ENCODE measurements around the gene OSBP.
"Not testable (repeated sequence)": the region's sequence is repeated elsewhere in the genome, so short reads cannot be mapped to it uniquely, and the experiment has no call there.

The OSBP gene

GRCh38 chr11:59551659-59552521 is 63.7 kb downstream of the OSBP start:
- Histone ChIP-seq H2BK15ac (replicated peaks; ENCODE audit: low read depth) (no peak overlapping the region), H3K4me3 (ENCODE audit: low read length) (peak overlapping the region; percentile 17), H3K9ac (ENCODE audit: low read length) (peak overlapping the region; percentile 53), H3K56ac (ENCODE audit: low read length) (peak overlapping the region; percentile 47), H3K79me2 (ENCODE audit: control insufficient read depth, insufficient read depth, low read length) (no peaks in the 10 kb centered on the region), H3K79me1 (ENCODE audit: low read length) (no peaks in the 10 kb centered on the region), H3K27ac (ENCODE audit: low read depth, low read length) (no peak overlapping the region), H3K4me1 (ENCODE audit: control insufficient read depth, low read depth, low read length) (no peaks in the 10 kb centered on the region), H2AK5ac (ENCODE audit: low read length) (no peak overlapping the region), H3K4ac (ENCODE audit: low read depth, low read length) (no peak overlapping the region), H2BK5ac (ENCODE audit: low read length) (no peak overlapping the region), H3K4me2 (ENCODE audit: low read length) (peak overlapping the region; percentile 52), H4K5ac (ENCODE audit: low read length) (no peak overlapping the region), H3K23ac (ENCODE audit: low read length) (no peak overlapping the region), H3K27me3 (ENCODE audit: insufficient read depth, low read length, poor library complexity) (no peaks in the 10 kb centered on the region), H2BK120ac (ENCODE audit: low read depth, low read length) (no peak overlapping the region), H3K18ac (ENCODE audit: low read length) (no peak overlapping the region), H4K8ac (ENCODE audit: low read depth, low read length) (no peak overlapping the region), H3K36me3 (ENCODE audit: control insufficient read depth, insufficient read depth, low read length) (no peaks in the 10 kb centered on the region)
- WGBS (ENCODE audit: extremely low coverage, insufficient coverage, low lambda C conversion rate) = no CpG with 5 or more reads among the region's 30 CpGs
- DNase-seq = peak; percentile 89

- Histone ChIP-seq H2AK5ac (ENCODE audit: low read length) (no peak overlapping the region), H3K4ac (ENCODE audit: low read depth, low read length) (peak overlapping the region; percentile 65), H3K56ac (ENCODE audit: low read length) (peak overlapping the region; percentile 84), H4K8ac (ENCODE audit: low read depth, low read length) (no peak overlapping the region), H3K4me2 (ENCODE audit: low read length) (peak overlapping the region; percentile 95), H3K18ac (ENCODE audit: low read length) (peak overlapping the region; percentile 88), H2BK120ac (ENCODE audit: low read depth, low read length) (peak overlapping the region; percentile 38), H2BK15ac (replicated peaks; ENCODE audit: low read depth) (no peak overlapping the region), H2BK5ac (ENCODE audit: low read length) (no peak overlapping the region), H3K27ac (ENCODE audit: low read depth, low read length) (peak overlapping the region; percentile 11), H4K5ac (ENCODE audit: low read length) (no peak overlapping the region), H3K79me2 (ENCODE audit: control insufficient read depth, insufficient read depth, low read length) (no peaks in the 10 kb centered on the region), H3K27me3 (ENCODE audit: insufficient read depth, low read length, poor library complexity) (no peaks in the 10 kb centered on the region), H3K36me3 (ENCODE audit: control insufficient read depth, insufficient read depth, low read length) (no peaks in the 10 kb centered on the region), H3K4me3 (ENCODE audit: low read length) (peak overlapping the region; percentile 82), H3K9ac (ENCODE audit: low read length) (peak overlapping the region; percentile 79), H3K4me1 (ENCODE audit: control insufficient read depth, low read depth, low read length) (no peaks in the 10 kb centered on the region), H3K23ac (ENCODE audit: low read length) (no peak overlapping the region), H3K79me1 (ENCODE audit: low read length) (no peaks in the 10 kb centered on the region)
- peak; percentile 97 for DNase-seq
- WGBS (ENCODE audit: extremely low coverage, insufficient coverage, low lambda C conversion rate) = no CpG with 5 or more reads among the region's 34 CpGs
Measured at GRCh38 chr11:59550842-59551658, 64.5 kb downstream of the OSBP start.

GRCh38 chr11:59550368-59550841 is 65.2 kb downstream of the OSBP start:
- H3K9ac ChIP-seq (ENCODE audit: low read length) = peak overlapping the region; percentile 79
- H3K4me2 ChIP-seq (ENCODE audit: low read length) = peak overlapping the region; percentile 95
- peak overlapping the region; percentile 70 for H3K27ac ChIP-seq (ENCODE audit: low read depth, low read length)
- no peak overlapping the region for H2BK5ac ChIP-seq (ENCODE audit: low read length)
- H3K18ac ChIP-seq (ENCODE audit: low read length) = peak overlapping the region; percentile 88
- H3K79me2 ChIP-seq (ENCODE audit: control insufficient read depth, insufficient read depth, low read length) = no peaks in the 10 kb centered on the region
- no peak overlapping the region for H4K5ac ChIP-seq (ENCODE audit: low read length)
- H3K27me3 ChIP-seq (ENCODE audit: insufficient read depth, low read length, poor library complexity) = no peaks in the 10 kb centered on the region
- H3K79me1 ChIP-seq (ENCODE audit: low read length) = no peaks in the 10 kb centered on the region
- peak; percentile 99 for DNase-seq
- H3K4me3 ChIP-seq (ENCODE audit: low read length) = peak overlapping the region; percentile 71
- no peaks in the 10 kb centered on the region for H3K36me3 ChIP-seq (ENCODE audit: control insufficient read depth, insufficient read depth, low read length)
- no CpG with 5 or more reads among the region's 31 CpGs for WGBS (ENCODE audit: extremely low coverage, insufficient coverage, low lambda C conversion rate)
- no peak overlapping the region for H4K8ac ChIP-seq (ENCODE audit: low read depth, low read length)
- H2BK15ac ChIP-seq (replicated peaks; ENCODE audit: low read depth) = no peak overlapping the region
- peak overlapping the region; percentile 65 for H3K4ac ChIP-seq (ENCODE audit: low read depth, low read length)
- no peak overlapping the region for H2AK5ac ChIP-seq (ENCODE audit: low read length)
- no peaks in the 10 kb centered on the region for H3K4me1 ChIP-seq (ENCODE audit: control insufficient read depth, low read depth, low read length)
- H3K23ac ChIP-seq (ENCODE audit: low read length) = no peak overlapping the region
- H3K56ac ChIP-seq (ENCODE audit: low read length) = peak overlapping the region; percentile 84
- H2BK120ac ChIP-seq (ENCODE audit: low read depth, low read length) = no peak overlapping the region

GRCh38 chr11:59548309-59548656 is 67.3 kb downstream of the OSBP start:
- WGBS (ENCODE audit: extremely low coverage, insufficient coverage, low lambda C conversion rate) = no CpG with 5 or more reads among the region's 5 CpGs
- Histone ChIP-seq H2BK120ac (ENCODE audit: low read depth, low read length) (no peak overlapping the region), H3K27me3 (ENCODE audit: insufficient read depth, low read length, poor library complexity) (no peaks in the 10 kb centered on the region), H3K4ac (ENCODE audit: low read depth, low read length) (no peak overlapping the region), H3K79me2 (ENCODE audit: control insufficient read depth, insufficient read depth, low read length) (no peaks in the 10 kb centered on the region), H4K5ac (ENCODE audit: low read length) (no peak overlapping the region), H3K4me3 (ENCODE audit: low read length) (no peak overlapping the region), H2BK5ac (ENCODE audit: low read length) (no peak overlapping the region), H3K79me1 (ENCODE audit: low read length) (no peaks in the 10 kb centered on the region), H2AK5ac (ENCODE audit: low read length) (no peak overlapping the region), H3K4me1 (ENCODE audit: control insufficient read depth, low read depth, low read length) (no peaks in the 10 kb centered on the region), H3K27ac (ENCODE audit: low read depth, low read length) (no peak overlapping the region), H3K18ac (ENCODE audit: low read length) (no peak overlapping the region), H3K36me3 (ENCODE audit: control insufficient read depth, insufficient read depth, low read length) (no peaks in the 10 kb centered on the region), H3K4me2 (ENCODE audit: low read length) (no peak overlapping the region), H3K9ac (ENCODE audit: low read length) (no peak overlapping the region), H2BK15ac (replicated peaks; ENCODE audit: low read depth) (no peak overlapping the region), H3K56ac (ENCODE audit: low read length) (no peak overlapping the region), H4K8ac (ENCODE audit: low read depth, low read length) (no peak overlapping the region), H3K23ac (ENCODE audit: low read length) (no peak overlapping the region)
- no peak for DNase-seq

- peak; percentile 92 for DNase-seq
- not testable (repeated sequence) for H3K27me3 ChIP-seq (ENCODE audit: insufficient read depth, low read length, poor library complexity); H2BK5ac ChIP-seq (ENCODE audit: low read length)
Measured at GRCh38 chr11:59547605-59548308, 67.8 kb downstream of the OSBP start.

More at GRCh38 chr11:59547605-59548308, 67.8 kb downstream of the OSBP start:
- H4K5ac ChIP-seq (ENCODE audit: low read length); H3K18ac ChIP-seq (ENCODE audit: low read length); H3K23ac ChIP-seq (ENCODE audit: low read length); H2BK120ac ChIP-seq (ENCODE audit: low read depth, low read length); H3K36me3 ChIP-seq (ENCODE audit: control insufficient read depth, insufficient read depth, low read length); H3K4me3 ChIP-seq (ENCODE audit: low read length); H3K79me1 ChIP-seq (ENCODE audit: low read length); H2BK15ac ChIP-seq (replicated peaks; ENCODE audit: low read depth); H4K8ac ChIP-seq (ENCODE audit: low read depth, low read length); H3K56ac ChIP-seq (ENCODE audit: low read length); H3K79me2 ChIP-seq (ENCODE audit: control insufficient read depth, insufficient read depth, low read length); H3K4me1 ChIP-seq (ENCODE audit: control insufficient read depth, low read depth, low read length); H3K27ac ChIP-seq (ENCODE audit: low read depth, low read length); H3K4me2 ChIP-seq (ENCODE audit: low read length); H3K4ac ChIP-seq (ENCODE audit: low read depth, low read length); H2AK5ac ChIP-seq (ENCODE audit: low read length); H3K9ac ChIP-seq (ENCODE audit: low read length): not testable (repeated sequence)
- no CpG with 5 or more reads among the region's 5 CpGs for WGBS (ENCODE audit: extremely low coverage, insufficient coverage, low lambda C conversion rate)

Measured in mesendoderm (in vitro differentiated cells).